ENCODE measurements around the gene COPS8.

DNA sequence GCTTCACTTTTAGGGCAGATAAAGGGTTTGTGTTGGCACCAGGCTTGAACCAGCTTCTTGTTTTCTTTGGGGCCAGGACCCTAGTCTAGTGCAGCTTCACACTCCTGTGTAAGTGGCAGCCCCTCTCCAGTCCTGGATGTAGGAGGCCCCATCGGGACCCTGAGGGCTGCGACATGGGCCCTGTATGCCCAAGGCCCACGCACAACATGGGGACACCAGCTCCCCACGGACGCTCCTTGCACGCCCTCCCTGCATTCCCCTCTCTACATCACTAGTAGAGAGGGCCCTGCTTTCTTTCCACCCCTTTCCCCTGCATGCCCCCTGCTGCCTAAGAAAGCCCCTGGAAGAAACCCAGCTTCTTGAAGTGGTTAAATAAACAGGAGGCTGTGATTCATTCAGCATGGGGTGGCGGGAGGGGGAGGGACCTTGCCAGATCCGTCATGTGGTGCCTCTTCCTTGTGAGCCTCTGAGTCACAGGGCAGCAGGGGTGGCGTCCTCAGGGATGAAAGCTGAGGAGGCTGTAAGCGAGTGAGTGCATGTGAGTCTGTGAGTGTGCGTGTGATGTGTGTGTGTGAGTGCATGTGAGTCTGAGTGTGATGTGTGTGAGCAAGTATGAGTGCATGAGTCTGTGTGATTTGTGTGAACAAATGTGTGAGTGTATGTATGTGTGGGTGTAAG lies 42.5 kb downstream of the COPS8 start:
- TF ChIP-seq CTCF (IDR thresholded peaks at IDR 0.05; ENCODE audit: low read length) = no peak
- TF ChIP-seq EZH2 (IDR thresholded peaks at IDR 0.05; ENCODE audit: borderline replicate concordance, low read length) = no peak
